GM20000 (cell line): ENCODE measurements around the gene CHRNA10.

Experiments
- DNase-seq: peaks from one replicate; pipeline ENCODE4 v3.0.0; 2012; ENCODE audit warnings: low spot score
- CTCF ChIP-seq: IDR thresholded peaks from 2 replicates; pipeline ENCODE4 v1.5.1; 2012; ENCODE audit warnings: mild to moderate bottlenecking, control low read depth; ENCODE audit errors: extremely low read depth, missing control alignments

CHRNA10 gene

GRCh38 chr11:3623767-3624458 lies 47.3 kb downstream of the CHRNA10 start:
- TF ChIP-seq CTCF = no peak

GRCh38 chr11:3623121-3623520 lies 48.1 kb downstream of the CHRNA10 start:
- no peak for TF ChIP-seq CTCF
- no peak for DNase-seq

More at GRCh38 chr11:3623767-3624458, 47.3 kb downstream of the CHRNA10 start:
- no peak for DNase-seq

- DNase-seq = no peak
- no peak for TF ChIP-seq CTCF
These were observed 48.7 kb downstream of the CHRNA10 start for GRCh38 chr11:3622521-3622920.

- TF ChIP-seq CTCF = no peak
- DNase-seq = no peak
These were observed 53.2 kb downstream of the CHRNA10 start for GRCh38 chr11:3617990-3618389.

GRCh38 chr11:3616721-3617460 lies 54.3 kb downstream of the CHRNA10 start:
- no peak for DNase-seq
- TF ChIP-seq CTCF = no peak

GRCh38 chr11:3615998-3616397 lies 55.2 kb downstream of the CHRNA10 start:
- TF ChIP-seq CTCF = no peak

More at GRCh38 chr11:3615998-3616397, 55.2 kb downstream of the CHRNA10 start:
- DNase-seq = no peak
